Measurements from ENCODE around the gene SSH3. TPM values are rescaled to one million over a fixed set of nuclear protein-coding genes. Genes with fewer than 3 reads are reported as not detected.

The SSH3 gene
- total RNA-seq, 1 donor from 2014 or later: 36.4 TPM

- no peak for TF ChIP-seq CTCF (IDR thresholded peaks at IDR 0.05)
- H3K36me3 ChIP-seq: no peaks in the 10 kb centered on the region
- H3K4me1 ChIP-seq: peaks cover 10% of the 10 kb centered on the region
- DNase-seq (no peak), ATAC-seq (no peak)
- no peak overlapping the region for H3K27ac ChIP-seq
- no peaks in the 10 kb centered on the region for H3K27me3 ChIP-seq
- intact Hi-C loops (cut with DNase I): no loop called here
- H3K9me3 ChIP-seq: no peaks in the 10 kb centered on the region
- no peak overlapping the region for H3K4me3 ChIP-seq
Measured at GRCh38 chr11:67320691-67321090, 17.4 kb downstream of the SSH3 start.

- DNase-seq (no peak), ATAC-seq (no peak)
- H3K27me3 ChIP-seq: no peaks in the 10 kb centered on the region
- no peaks in the 10 kb centered on the region for H3K36me3 ChIP-seq
- no peak for TF ChIP-seq CTCF (IDR thresholded peaks at IDR 0.05)
- no peak overlapping the region for H3K4me3 ChIP-seq
- H3K9me3 ChIP-seq: no peaks in the 10 kb centered on the region
- H3K4me1 ChIP-seq: peaks cover 10% of the 10 kb centered on the region
- no peak overlapping the region for H3K27ac ChIP-seq
- intact Hi-C loops (cut with DNase I): no loop called here
Measured at GRCh38 chr11:67321313-67321871, 18.1 kb downstream of the SSH3 start.

- H3K27me3 ChIP-seq: no peaks in the 10 kb centered on the region
- H3K4me3 ChIP-seq: no peak overlapping the region
- TF ChIP-seq CTCF (IDR thresholded peaks at IDR 0.05): no peak
- H3K9me3 ChIP-seq: no peaks in the 10 kb centered on the region
- H3K27ac ChIP-seq: no peak overlapping the region
- DNase-seq: peak; percentile 25
- no peak for ATAC-seq
- intact Hi-C loops (cut with DNase I): no loop called here
- H3K4me1 ChIP-seq: peaks cover 10% of the 10 kb centered on the region
- H3K36me3 ChIP-seq: no peaks in the 10 kb centered on the region
Measured at GRCh38 chr11:67322049-67322448, 18.7 kb downstream of the SSH3 start.

GRCh38 chr11:67323526-67323925, 20.2 kb downstream of the SSH3 start:
- H3K9me3 ChIP-seq: no peaks in the 10 kb centered on the region
- no peak for TF ChIP-seq CTCF (IDR thresholded peaks at IDR 0.05)
- DNase-seq (no peak), ATAC-seq (no peak)
- intact Hi-C loops (cut with DNase I): no loop called here
- H3K36me3 ChIP-seq: no peaks in the 10 kb centered on the region
- no peak overlapping the region for H3K27ac ChIP-seq
- no peaks in the 10 kb centered on the region for H3K27me3 ChIP-seq
- H3K4me3 ChIP-seq: no peak overlapping the region
- peaks cover 5% of the 10 kb centered on the region for H3K4me1 ChIP-seq

- ATAC-seq: no peak
- Histone ChIP-seq H3K36me3 (peaks cover 4% of the 10 kb centered on the region), H3K27me3 (no peaks in the 10 kb centered on the region), H3K4me3 (no peak overlapping the region), H3K4me1 (no peaks in the 10 kb centered on the region), H3K9me3 (no peaks in the 10 kb centered on the region), H3K27ac (no peak overlapping the region)
- TF ChIP-seq CTCF (IDR thresholded peaks at IDR 0.05): no peak
- intact Hi-C loops (cut with DNase I): no loop called here
- DNase-seq: no peak
Measured at GRCh38 chr11:67332081-67332691, 28.9 kb downstream of the SSH3 start.

All from upper lobe of right lung (tissue), 1 donor.